ENCODE data around the gene SYNE1. TPM values are rescaled to one million over a fixed set of nuclear protein-coding genes. Genes with fewer than 3 reads are reported as not detected.

The SYNE1 gene
- polyA plus RNA-seq, 6 donors from 2014 or later, result 24.1 to 50.3 (median 30.9) TPM

- no peak for ATAC-seq (ENCODE audit: low read depth in 2 of 2)
- peaks cover 11 to 29% of the 10 kb centered on the region in 2 donors for H3K36me3 Mint-ChIP-seq
Measured at GRCh38 chr6:152233547-152234320, 403.4 kb downstream of the SYNE1 start.

GRCh38 chr6:152232501-152233151 is 404.5 kb downstream of the SYNE1 start:
- ATAC-seq (ENCODE audit: low read depth in 2 of 2) (no peak), DNase-seq (no peak)
- H3K36me3 Mint-ChIP-seq, result peaks cover 11 to 28% of the 10 kb centered on the region in 2 donors

More at GRCh38 chr6:152233547-152234320, 403.4 kb downstream of the SYNE1 start:
- H3K27ac Mint-ChIP-seq, result no peak overlapping the region
- no peaks in the 10 kb centered on the region for H3K4me1 Mint-ChIP-seq
- H3K4me3 Mint-ChIP-seq, result no peak overlapping the region
- H3K27me3 Mint-ChIP-seq, result no peaks in the 10 kb centered on the region
- no peak for DNase-seq
- H3K9me3 Mint-ChIP-seq, result no peaks in the 10 kb centered on the region

GRCh38 chr6:152229330-152229729 is 407.8 kb downstream of the SYNE1 start:
- no peaks in the 10 kb centered on the region for H3K4me1 Mint-ChIP-seq
- H3K4me3 Mint-ChIP-seq, result no peak overlapping the region
- peaks cover 19 to 31% of the 10 kb centered on the region in 2 donors for H3K36me3 Mint-ChIP-seq
- ATAC-seq (ENCODE audit: low read depth in 2 of 2), result no peak
- DNase-seq, result no peak
- no peak overlapping the region for H3K27ac Mint-ChIP-seq
- H3K27me3 Mint-ChIP-seq, result no peaks in the 10 kb centered on the region
- no peaks in the 10 kb centered on the region for H3K9me3 Mint-ChIP-seq

More at GRCh38 chr6:152232501-152233151, 404.5 kb downstream of the SYNE1 start:
- Mint-ChIP-seq H3K4me1 (no peaks in the 10 kb centered on the region), H3K4me3 (no peak overlapping the region), H3K9me3 (no peaks in the 10 kb centered on the region), H3K27ac (peak overlapping the region in 1 of 6 donors; percentile 47), H3K27me3 (no peaks in the 10 kb centered on the region)

GRCh38 chr6:152226119-152226518 is 411.0 kb downstream of the SYNE1 start:
- no peaks in the 10 kb centered on the region for H3K4me1 Mint-ChIP-seq
- H3K4me3 Mint-ChIP-seq, result no peak overlapping the region
- DNase-seq (no peak), ATAC-seq (ENCODE audit: low read depth in 2 of 2) (no peak)
- H3K27me3 Mint-ChIP-seq, result no peaks in the 10 kb centered on the region
- H3K27ac Mint-ChIP-seq, result peak overlapping the region in 2 of 6 donors; percentile 24 to 26
- peaks cover 41 to 54% of the 10 kb centered on the region in 2 donors for H3K36me3 Mint-ChIP-seq
- H3K9me3 Mint-ChIP-seq, result peaks cover 10 to 22% (median 16%) of the 10 kb centered on the region in 7 donors

GRCh38 chr6:152225241-152225934 is 411.8 kb downstream of the SYNE1 start:
- no peak for ATAC-seq (ENCODE audit: low read depth in 2 of 2)
- H3K4me3 Mint-ChIP-seq, result no peak overlapping the region
- peaks cover 10 to 22% (median 16%) of the 10 kb centered on the region in 7 donors for H3K9me3 Mint-ChIP-seq
- no peak for DNase-seq
- H3K36me3 Mint-ChIP-seq, result peaks cover 41 to 53% of the 10 kb centered on the region in 2 donors
- H3K27me3 Mint-ChIP-seq, result no peaks in the 10 kb centered on the region
- peak overlapping the region in 2 of 6 donors; percentile 24 to 50 for H3K27ac Mint-ChIP-seq
- no peaks in the 10 kb centered on the region for H3K4me1 Mint-ChIP-seq

- H3K27ac Mint-ChIP-seq, result peak overlapping the region in 1 of 6 donors; percentile 51
Measured at GRCh38 chr6:152223636-152224035, 413.5 kb downstream of the SYNE1 start.

GRCh38 chr6:152221806-152222628 is 415.1 kb downstream of the SYNE1 start:
- H3K4me1 Mint-ChIP-seq, result no peaks in the 10 kb centered on the region
- no peaks in the 10 kb centered on the region for H3K27me3 Mint-ChIP-seq
- H3K27ac Mint-ChIP-seq, result peak overlapping the region in 1 of 6 donors; percentile 49
- DNase-seq, result no peak
- no peak overlapping the region for H3K4me3 Mint-ChIP-seq
- peaks cover 10 to 22% (median 16%) of the 10 kb centered on the region in 7 donors for H3K9me3 Mint-ChIP-seq
- ATAC-seq (ENCODE audit: low read depth in 2 of 2), result no peak
- peaks cover 49 to 69% of the 10 kb centered on the region in 2 donors for H3K36me3 Mint-ChIP-seq

More at GRCh38 chr6:152223636-152224035, 413.5 kb downstream of the SYNE1 start:
- no peaks in the 10 kb centered on the region for H3K27me3 Mint-ChIP-seq
- peaks cover 40 to 67% of the 10 kb centered on the region in 2 donors for H3K36me3 Mint-ChIP-seq
- no peak overlapping the region for H3K4me3 Mint-ChIP-seq
- DNase-seq (no peak), ATAC-seq (ENCODE audit: low read depth in 2 of 2) (no peak)
- H3K9me3 Mint-ChIP-seq, result peaks cover 10 to 22% (median 16%) of the 10 kb centered on the region in 7 donors
- H3K4me1 Mint-ChIP-seq, result no peaks in the 10 kb centered on the region

- Mint-ChIP-seq H3K27me3 (no peaks in the 10 kb centered on the region), H3K27ac (peak overlapping the region in 1 of 6 donors; percentile 60), H3K4me3 (no peak overlapping the region), H3K36me3 (peaks cover 59 to 74% of the 10 kb centered on the region in 2 donors), H3K4me1 (no peaks in the 10 kb centered on the region), H3K9me3 (peaks cover 10 to 22% (median 16%) of the 10 kb centered on the region in 7 donors)
- DNase-seq (no peak), ATAC-seq (ENCODE audit: low read depth in 2 of 2) (no peak)
Measured at GRCh38 chr6:152220786-152221185, 416.4 kb downstream of the SYNE1 start.

- H3K27me3 Mint-ChIP-seq, result no peaks in the 10 kb centered on the region
- DNase-seq (no peak), ATAC-seq (ENCODE audit: low read depth in 2 of 2) (no peak)
- H3K27ac Mint-ChIP-seq, result no peak overlapping the region
- H3K9me3 Mint-ChIP-seq, result peaks cover 10 to 22% (median 16%) of the 10 kb centered on the region in 7 donors
- no peak overlapping the region for H3K4me3 Mint-ChIP-seq
- H3K36me3 Mint-ChIP-seq, result peaks cover 48 to 65% of the 10 kb centered on the region in 2 donors
- H3K4me1 Mint-ChIP-seq, result no peaks in the 10 kb centered on the region
Measured at GRCh38 chr6:152218887-152219286, 418.3 kb downstream of the SYNE1 start.

GRCh38 chr6:152212437-152212836 is 424.7 kb downstream of the SYNE1 start:
- H3K4me1 Mint-ChIP-seq, result no peaks in the 10 kb centered on the region
- H3K27ac Mint-ChIP-seq, result no peak overlapping the region
- H3K9me3 Mint-ChIP-seq, result no peaks in the 10 kb centered on the region
- ATAC-seq (ENCODE audit: low read depth in 2 of 2) (no peak), DNase-seq (no peak)
- H3K4me3 Mint-ChIP-seq, result no peak overlapping the region
- no peaks in the 10 kb centered on the region for H3K27me3 Mint-ChIP-seq
- H3K36me3 Mint-ChIP-seq, result peaks cover 30 to 54% of the 10 kb centered on the region in 2 donors

- Mint-ChIP-seq H3K27ac (peak overlapping the region in 1 of 6 donors; percentile 42), H3K36me3 (peaks cover 39 to 66% of the 10 kb centered on the region in 2 donors), H3K4me3 (no peak overlapping the region), H3K27me3 (no peaks in the 10 kb centered on the region), H3K9me3 (no peaks in the 10 kb centered on the region), H3K4me1 (no peaks in the 10 kb centered on the region)
- no peak for DNase-seq
- no peak for ATAC-seq (ENCODE audit: low read depth in 2 of 2)
Measured at GRCh38 chr6:152209211-152209610, 428.0 kb downstream of the SYNE1 start.

- ATAC-seq (ENCODE audit: low read depth in 2 of 2), result no peak
- Mint-ChIP-seq H3K27ac (peak overlapping the region in 1 of 6 donors; percentile 42), H3K4me1 (no peaks in the 10 kb centered on the region), H3K27me3 (no peaks in the 10 kb centered on the region), H3K9me3 (no peaks in the 10 kb centered on the region), H3K4me3 (no peak overlapping the region), H3K36me3 (peaks cover 46 to 68% of the 10 kb centered on the region in 2 donors)
- no peak for DNase-seq
Measured at GRCh38 chr6:152207915-152208714, 429.0 kb downstream of the SYNE1 start.

Data from naive B cell (primary cell).